Lower lobe of right lung (tissue), 2 donors: Measurements from ENCODE around the gene PYROXD2. TPM values are rescaled to one million over a fixed set of nuclear protein-coding genes. Genes with fewer than 3 reads are reported as not detected.

Experiments
- ATAC-seq, 2 donors: fragments of 200-7000 bp; cut with Tn5 transposase; one replicate each; pipeline ENCODE4 v1.9.1; 2020 to 2022; ENCODE audit warnings: mild to moderate bottlenecking in 2 of 2, moderate library complexity in 2 of 2
- DNase-seq: peaks from one replicate; pipeline ENCODE4 v3.0.0-alpha.2; 2020
- H3K27ac ChIP-seq: fragments of 200-600 bp; one replicate; pipeline ENCODE4 v1.8.0; 2022
- H3K27me3 ChIP-seq: fragments of 200-600 bp; one replicate; pipeline ENCODE4 v1.8.0; 2022; ENCODE audit warnings: low read depth
- H3K36me3 ChIP-seq: fragments of 200-600 bp; one replicate; pipeline ENCODE4 v1.8.0; 2022; ENCODE audit warnings: mild to moderate bottlenecking
- H3K4me1 ChIP-seq: fragments of 200-600 bp; one replicate; pipeline ENCODE4 v1.8.0; 2022
- H3K4me3 ChIP-seq: fragments of 200-600 bp; one replicate; pipeline ENCODE4 v1.8.0; 2022; ENCODE audit warnings: mild to moderate bottlenecking
- H3K9me3 ChIP-seq: fragments of 200-600 bp; one replicate; pipeline ENCODE4 v1.8.0; 2022
- CTCF ChIP-seq: fragments of 200-600 bp; IDR thresholded peaks from one replicate; pipeline ENCODE4 v1.8.0; 2022; ENCODE audit warnings: antibody characterized with exemption, mild to moderate bottlenecking
- intact Hi-C: fragments of 100-400 bp; cut with DNase I; formaldehyde crosslinking; loops from one replicate; pipeline ENCODE4 v1.11.0; 2022
- total RNA-seq: library from RNA; stranded (reverse); fragmentation: NEBNext Ultra II Directional; extraction: Animal tissue kit (Norgen Biotek cat#: 25700); gene quantifications from one replicate; pipeline ENCODE4 v1.2.1, GENCODE V29; 2021
- donor health status: DM: no; HTN: yes; CAD: no; lungs with severe emphysema.

Gene PYROXD2
- total RNA-seq, 1 donor from 2014 or later = 17.8 TPM

GRCh38 chr10:98458809-98459784 is 44.1 kb upstream of the PYROXD2 start:
- Histone ChIP-seq H3K9me3 (no peaks in the 10 kb centered on the region), H3K27ac (no peak overlapping the region), H3K36me3 (no peaks in the 10 kb centered on the region), H3K27me3 (peaks cover 3% of the 10 kb centered on the region), H3K4me1 (no peaks in the 10 kb centered on the region), H3K4me3 (no peak overlapping the region)
- TF ChIP-seq CTCF = no peak
- no peak for DNase-seq
- intact Hi-C loops = no loop called here
- no peak for ATAC-seq

- no peaks in the 10 kb centered on the region for H3K4me1 ChIP-seq
- peaks cover 3% of the 10 kb centered on the region for H3K27me3 ChIP-seq
- no peaks in the 10 kb centered on the region for H3K9me3 ChIP-seq
- no peak overlapping the region for H3K4me3 ChIP-seq
- no peak overlapping the region for H3K27ac ChIP-seq
- intact Hi-C loops = no loop called here
- DNase-seq (no peak), ATAC-seq (no peak)
- TF ChIP-seq CTCF = no peak
- no peaks in the 10 kb centered on the region for H3K36me3 ChIP-seq
Observed at GRCh38 chr10:98457721-98458120, 42.7 kb upstream of the PYROXD2 start.

- intact Hi-C loops = no loop called here
- Histone ChIP-seq H3K27me3 (peaks cover 3% of the 10 kb centered on the region), H3K27ac (no peak overlapping the region), H3K4me3 (no peak overlapping the region), H3K4me1 (no peaks in the 10 kb centered on the region), H3K36me3 (no peaks in the 10 kb centered on the region), H3K9me3 (no peaks in the 10 kb centered on the region)
- ATAC-seq (no peak), DNase-seq (no peak)
- no peak for TF ChIP-seq CTCF
Observed at GRCh38 chr10:98456686-98457482, 41.9 kb upstream of the PYROXD2 start.

- intact Hi-C loops = no loop called here
- Histone ChIP-seq H3K36me3 (no peaks in the 10 kb centered on the region), H3K9me3 (no peaks in the 10 kb centered on the region), H3K4me1 (no peaks in the 10 kb centered on the region), H3K4me3 (no peak overlapping the region), H3K27ac (no peak overlapping the region), H3K27me3 (peaks cover 3% of the 10 kb centered on the region)
- no peak for TF ChIP-seq CTCF
- ATAC-seq (no peak), DNase-seq (no peak)
Observed at GRCh38 chr10:98456043-98456570, 41.1 kb upstream of the PYROXD2 start.

- H3K9me3 ChIP-seq = no peaks in the 10 kb centered on the region
- H3K27me3 ChIP-seq = peaks cover 3% of the 10 kb centered on the region
- DNase-seq (no peak), ATAC-seq (no peak)
- H3K4me1 ChIP-seq = no peaks in the 10 kb centered on the region
- no peak overlapping the region for H3K27ac ChIP-seq
- TF ChIP-seq CTCF = no peak
- H3K4me3 ChIP-seq = no peak overlapping the region
- intact Hi-C loops = no loop called here
- no peaks in the 10 kb centered on the region for H3K36me3 ChIP-seq
Observed at GRCh38 chr10:98453729-98454128, 38.7 kb upstream of the PYROXD2 start.
